ENCODE measurements around the gene GFPT2.

DNA sequence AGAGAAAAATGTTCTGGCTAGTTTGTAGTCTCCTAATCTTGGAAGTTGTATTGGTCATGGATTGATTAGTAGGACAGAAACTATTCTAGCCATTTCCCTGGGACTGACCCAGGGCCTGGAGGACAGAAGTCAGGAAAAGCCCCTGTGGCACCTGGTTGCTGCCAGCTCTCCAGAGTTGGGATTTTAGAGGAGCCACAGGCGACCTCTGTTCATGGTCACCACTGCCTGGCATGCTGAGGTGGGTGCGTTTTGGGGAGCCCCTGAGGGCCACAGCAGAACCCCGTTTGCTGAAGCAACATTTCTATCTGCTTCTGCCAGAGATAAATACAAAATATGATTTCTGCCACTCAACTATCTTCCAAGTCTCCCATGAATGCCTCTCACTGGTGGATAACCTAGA lies 53.6 kb downstream of the GFPT2 start:
- TF ChIP-seq CTCF (conservative IDR thresholded peaks at IDR 0.05; ENCODE audit: low read length) (no peak), EZH2phosphoT487 (IDR thresholded peaks at IDR 0.05; ENCODE audit: borderline replicate concordance, low read depth, low read length) (no peak)
